CD14-positive monocyte (primary cell): ENCODE data around the gene SPC24. TPM values are rescaled to one million over a fixed set of nuclear protein-coding genes. Genes with fewer than 3 reads are reported as not detected.
"Not testable (repeated sequence)": the region's sequence is repeated elsewhere in the genome, so short reads cannot be mapped to it uniquely, and the experiment has no call there.

ENCODE experiments used
- DNase-seq, 3 donors: peaks; one replicate each; pipeline ENCODE4 v3.0.0-alpha.2; 2011 to 2022
- H2AFZ ChIP-seq: 2 replicates; pipeline ENCODE4 v1.6.0; 2012; ENCODE audit warnings: mild to moderate bottlenecking, low read depth, low read length, inconsistent platforms; ENCODE audit not compliant: insufficient read depth, poor library complexity, severe bottlenecking
- H3K27ac ChIP-seq, 2 donors: 1 replicate in 1 of 2; 2 replicates in 1 of 2; pipeline ENCODE4 v1.5.1; 2012 to 2013; ENCODE audit warnings: low read length in 2 of 2, control low read depth in 1 of 2, inconsistent platforms in 1 of 2, low read depth in 1 of 2, mild to moderate bottlenecking in 1 of 2
- H3K27me3 ChIP-seq, 2 donors: one replicate each; pipeline versions ENCODE4 v1.6.0 to v1.6.1; 2011 to 2013; ENCODE audit warnings: low read length in 2 of 2; ENCODE audit not compliant: control insufficient read depth in 2 of 2, insufficient read depth in 2 of 2
- H3K36me3 ChIP-seq, 2 donors: replicated peaks in 1 of 2; 1 replicate in 1 of 2; 2 replicates in 1 of 2; pipeline versions ENCODE4 v1.5.1 to v1.6.1; 2012 to 2013; ENCODE audit warnings: low read length in 2 of 2, control low read depth in 1 of 2, inconsistent platforms in 1 of 2, mild to moderate bottlenecking in 1 of 2; ENCODE audit not compliant: insufficient read depth in 2 of 2, control insufficient read depth in 1 of 2
- H3K4me1 ChIP-seq, 2 donors: 1 replicate in 1 of 2; 2 replicates in 1 of 2; pipeline versions ENCODE4 v1.5.1 to v1.6.1; 2012 to 2013; ENCODE audit warnings: low read length in 2 of 2, control low read depth in 1 of 2, inconsistent platforms in 1 of 2, mild to moderate bottlenecking in 1 of 2, moderate library complexity in 1 of 2; ENCODE audit not compliant: insufficient read depth in 2 of 2, control insufficient read depth in 1 of 2
- H3K4me2 ChIP-seq: replicated peaks from 2 replicates; pipeline ENCODE3; 2012; ENCODE audit warnings: low read length, moderate library complexity, mild to moderate bottlenecking; ENCODE audit not compliant: poor library complexity, severe bottlenecking; ENCODE audit errors: extremely low read depth
- H3K4me3 ChIP-seq, 3 experiments: fragments of 200-600 bp in 1 of 3; sonication (generic) in 1 of 3; replicated peaks in 1 of 3; 1 replicate in 2 of 3; 2 replicates in 1 of 3; pipeline ENCODE4 v1.5.1; 2011 to 2013; ENCODE audit warnings: low read length in 3 of 3, mild to moderate bottlenecking in 3 of 3, control low read depth in 2 of 3, low read depth in 2 of 3, inconsistent platforms in 1 of 3, moderate library complexity in 1 of 3
- H3K79me2 ChIP-seq: 2 replicates; pipeline ENCODE4 v1.6.0; 2012; ENCODE audit warnings: mild to moderate bottlenecking, control low read depth, inconsistent platforms, low read length, moderate library complexity; ENCODE audit not compliant: insufficient read depth
- H3K9ac ChIP-seq: 2 replicates; pipeline ENCODE4 v1.6.0; 2017; ENCODE audit warnings: low read length, mild to moderate bottlenecking; ENCODE audit not compliant: insufficient read depth, poor library complexity, severe bottlenecking
- H3K9me3 ChIP-seq, 2 donors: replicated peaks in 1 of 2; 1 replicate in 1 of 2; 2 replicates in 1 of 2; pipeline versions ENCODE4 v1.5.1 to v1.6.1; 2012 to 2013; ENCODE audit warnings: low read length in 2 of 2, control low read depth in 1 of 2; ENCODE audit not compliant: control insufficient read depth in 1 of 2, insufficient read depth in 1 of 2
- H4K20me1 ChIP-seq: 2 replicates; pipeline ENCODE4 v1.6.0; 2012; ENCODE audit warnings: mild to moderate bottlenecking, low read length, control low read depth, moderate library complexity; ENCODE audit not compliant: insufficient read depth
- H3K27ac Mint-ChIP-seq, 7 donors: one replicate each; pipeline ENCODE4 v1.8.0; 2020; ENCODE audit warnings: mild to moderate bottlenecking in 7 of 7, mixed read lengths in 7 of 7, moderate library complexity in 6 of 7, inconsistent platforms in 2 of 7
- H3K27me3 Mint-ChIP-seq, 3 donors: one replicate each; pipeline ENCODE4 v1.8.0; 2021 to 2022; ENCODE audit warnings: low read depth in 3 of 3, mild to moderate bottlenecking in 3 of 3, mixed read lengths in 3 of 3, moderate library complexity in 3 of 3, inconsistent platforms in 1 of 3
- H3K36me3 Mint-ChIP-seq, 2 donors: one replicate each; pipeline ENCODE4 v1.8.0; 2020; ENCODE audit warnings: mixed read lengths in 2 of 2, inconsistent platforms in 1 of 2, mild to moderate bottlenecking in 1 of 2
- H3K4me1 Mint-ChIP-seq: one replicate; pipeline ENCODE4 v1.8.0; 2020; ENCODE audit warnings: mild to moderate bottlenecking, mixed read lengths
- H3K4me3 Mint-ChIP-seq, 2 donors: one replicate each; pipeline ENCODE4 v1.8.0; 2020; ENCODE audit warnings: mild to moderate bottlenecking in 2 of 2, mixed read lengths in 2 of 2, moderate library complexity in 1 of 2
- H3K9me3 Mint-ChIP-seq, 7 donors: one replicate each; pipeline ENCODE4 v1.8.0; 2020 to 2022; ENCODE audit warnings: mixed read lengths in 7 of 7, mild to moderate bottlenecking in 6 of 7, moderate library complexity in 6 of 7, inconsistent platforms in 2 of 7
- CTCF ChIP-seq: fragments of 200-600 bp; IDR thresholded peaks from one replicate; pipeline ENCODE4 v1.8.0; 2022; ENCODE audit warnings: antibody characterized with exemption, mild to moderate bottlenecking
- WGBS: methylation state at CpG from one replicate; pipeline ENCODE4 v1.1.5; 2013; ENCODE audit warnings: missing lambda C conversion rate; ENCODE audit not compliant: insufficient coverage; 5-methylcytosine and 5-hydroxymethylcytosine counted together
- intact Hi-C, 2 donors: fragments of 100-400 bp; cut with micrococcal nuclease; formaldehyde crosslinking; loops; one replicate each; pipeline versions ENCODE4 v1.15.0 to v1.15.1; 2023
- polyA plus RNA-seq, 3 donors: library from polyadenylated mRNA; depleted of rRNA in 1 of 3; unstranded in 2 of 3; stranded (reverse) in 1 of 3; fragments of 300-500 nt in 2 of 3; fragments of >200 nt in 1 of 3; fragmentation: Illumina TruSeq in 2 of 3; gene quantifications; 1 replicate in 2 of 3; 2 replicates in 1 of 3; pipeline ENCODE4 v1.2.3, GENCODE V29; 2012 to 2021

The SPC24 gene
- polyA plus RNA-seq, 3 donors: 0.27 TPM; not detected in 2

GRCh38 chr19:11125994-11126685 is 29.4 kb downstream of the SPC24 start:
- TF ChIP-seq CTCF: peak; percentile 87
- H3K9me3 ChIP-seq: no peaks in the 10 kb centered on the region
- H3K36me3 ChIP-seq: peaks cover 53 to 81% of the 10 kb centered on the region in 2 donors

GRCh38 chr19:11124157-11124556 is 31.4 kb downstream of the SPC24 start:
- H3K4me1 ChIP-seq, H2AFZ ChIP-seq, H3K4me1 Mint-ChIP-seq, H3K27me3 Mint-ChIP-seq, H3K4me2 ChIP-seq, H3K79me2 ChIP-seq, H3K9me3 ChIP-seq, H3K4me3 ChIP-seq, H3K9ac ChIP-seq, H3K27ac Mint-ChIP-seq, H3K9me3 Mint-ChIP-seq, H4K20me1 ChIP-seq, H3K4me3 Mint-ChIP-seq, DNase-seq, H3K27me3 ChIP-seq, intact Hi-C loops, H3K27ac ChIP-seq: not testable (repeated sequence)
- 90% methylated on average over 2 of the region's 4 CpGs for WGBS
- peaks cover 42 to 96% of the 10 kb centered on the region in 2 donors for H3K36me3 Mint-ChIP-seq
- H3K36me3 ChIP-seq: peaks cover 53 to 81% of the 10 kb centered on the region in 2 donors

More at GRCh38 chr19:11125994-11126685, 29.4 kb downstream of the SPC24 start:
- H3K27me3 Mint-ChIP-seq: peaks cover 0 to 2% (median 0%) of the 10 kb centered on the region in 3 donors
- no peak overlapping the region for H2AFZ ChIP-seq
- H3K4me2 ChIP-seq: no peak overlapping the region
- H3K4me1 ChIP-seq: no peaks in the 10 kb centered on the region
- H3K9me3 Mint-ChIP-seq: peaks cover 0 to 2% (median 0%) of the 10 kb centered on the region in 7 donors
- no peak overlapping the region for H3K27ac Mint-ChIP-seq
- WGBS: 33% methylated on average over 3 of the region's 11 CpGs
- H3K79me2 ChIP-seq: no peaks in the 10 kb centered on the region
- peaks cover 39 to 96% of the 10 kb centered on the region in 2 donors for H3K36me3 Mint-ChIP-seq
- intact Hi-C loops: loop anchor here in 1 of 2 donors (5.0 kb wide), 1 partner anchor 89 kb away; no protein-coding TSS in a partner anchor
- peaks cover 3% of the 10 kb centered on the region for H3K4me1 Mint-ChIP-seq
- peak; percentile 54 to 70 (median 63) for DNase-seq
- no peaks in the 10 kb centered on the region for H3K27me3 ChIP-seq
- H3K4me3 Mint-ChIP-seq: no peak overlapping the region
- no peak overlapping the region for H3K4me3 ChIP-seq
- H3K9ac ChIP-seq: no peak overlapping the region
- H3K27ac ChIP-seq: no peak overlapping the region
- H4K20me1 ChIP-seq: no peaks in the 10 kb centered on the region
